ENCODE results near the gene TUG1. TPM values are rescaled to one million over a fixed set of nuclear protein-coding genes. Genes with fewer than 3 reads are reported as not detected.

The TUG1 gene
- total RNA-seq, 4 donors from 2014 or later, result 14.3 to 23.9 (median 15.8) TPM

GRCh38 chr22:30932661-30933060 lies 36.4 kb upstream of the TUG1 start:
- H3K36me3 ChIP-seq, result peaks cover 3 to 100% of the 10 kb centered on the region in 2 donors
- H3K27me3 ChIP-seq, result no peaks in the 10 kb centered on the region
- no peaks in the 10 kb centered on the region for H3K4me1 ChIP-seq
- DNase-seq (no peak), ATAC-seq (no peak)
- H3K9me3 ChIP-seq, result no peaks in the 10 kb centered on the region
- no peak overlapping the region for H3K4me3 ChIP-seq
- H3K27ac ChIP-seq, result no peak overlapping the region
- intact Hi-C loops (cut with DNase I; ENCODE audit: low total_unique reads) (no loop called here), in situ Hi-C loops (cut with MboI; ENCODE audit: low sequenced_read_pairs in 4 of 4) (no loop called here)
- TF ChIP-seq POLR2A (IDR thresholded peaks at IDR 0.05) (no peak), CTCF (IDR thresholded peaks at IDR 0.05 in 4 of 5, conservative IDR thresholded peaks at IDR 0.05 in 1 of 5) (no peak)

GRCh38 chr22:30933457-30933856 lies 35.6 kb upstream of the TUG1 start:
- no peak for TF ChIP-seq CTCF (IDR thresholded peaks at IDR 0.05 in 4 of 5, conservative IDR thresholded peaks at IDR 0.05 in 1 of 5)
- no peak for TF ChIP-seq POLR2A (IDR thresholded peaks at IDR 0.05)
- Histone ChIP-seq H3K4me3 (no peak overlapping the region), H3K27me3 (no peaks in the 10 kb centered on the region), H3K27ac (no peak overlapping the region), H3K36me3 (peaks cover 3 to 100% of the 10 kb centered on the region in 2 donors), H3K4me1 (no peaks in the 10 kb centered on the region), H3K9me3 (no peaks in the 10 kb centered on the region)
- DNase-seq (no peak), ATAC-seq (no peak)
- intact Hi-C loops (cut with DNase I; ENCODE audit: low total_unique reads), result no loop called here
- in situ Hi-C loops (cut with MboI; ENCODE audit: low sequenced_read_pairs in 4 of 4), result no loop called here

GRCh38 chr22:30934053-30934452 lies 35.0 kb upstream of the TUG1 start:
- Histone ChIP-seq H3K36me3 (peaks cover 3 to 99% of the 10 kb centered on the region in 2 donors), H3K27me3 (no peaks in the 10 kb centered on the region), H3K27ac (no peak overlapping the region), H3K4me3 (no peak overlapping the region), H3K4me1 (no peaks in the 10 kb centered on the region), H3K9me3 (no peaks in the 10 kb centered on the region)
- DNase-seq (no peak), ATAC-seq (no peak)
- TF ChIP-seq CTCF (IDR thresholded peaks at IDR 0.05 in 4 of 5, conservative IDR thresholded peaks at IDR 0.05 in 1 of 5) (no peak), POLR2A (IDR thresholded peaks at IDR 0.05) (no peak)
- intact Hi-C loops (cut with DNase I; ENCODE audit: low total_unique reads), result no loop called here
- in situ Hi-C loops (cut with MboI; ENCODE audit: low sequenced_read_pairs in 4 of 4), result no loop called here

GRCh38 chr22:30940685-30941362 lies 28.2 kb upstream of the TUG1 start:
- DNase-seq, result no peak
- no peak overlapping the region for H3K27ac ChIP-seq
- no peaks in the 10 kb centered on the region for H3K9me3 ChIP-seq
- in situ Hi-C loops (cut with MboI; ENCODE audit: low sequenced_read_pairs in 4 of 4), result loop anchor here in 1 of 4 donors (10.0 kb wide), 1 partner anchor 214 kb away; no protein-coding TSS in a partner anchor
- intact Hi-C loops (cut with DNase I; ENCODE audit: low total_unique reads), result no loop called here
- no peaks in the 10 kb centered on the region for H3K27me3 ChIP-seq
- peaks cover 2 to 99% of the 10 kb centered on the region in 2 donors for H3K36me3 ChIP-seq
- H3K4me3 ChIP-seq, result no peak overlapping the region
- TF ChIP-seq POLR2A (IDR thresholded peaks at IDR 0.05) (no peak), CTCF (IDR thresholded peaks at IDR 0.05 in 4 of 5, conservative IDR thresholded peaks at IDR 0.05 in 1 of 5) (no peak)
- no peaks in the 10 kb centered on the region for H3K4me1 ChIP-seq
- ATAC-seq, result no peak

Data from gastrocnemius medialis (tissue), 4 donors.